ENCODE measurements around the gene RHBDL2. TPM values are rescaled to one million over a fixed set of nuclear protein-coding genes. Genes with fewer than 3 reads are reported as not detected.

RHBDL2 gene
- total RNA-seq, 4 donors from 2014 or later = 0.66 TPM; not detected in 3

DNA sequence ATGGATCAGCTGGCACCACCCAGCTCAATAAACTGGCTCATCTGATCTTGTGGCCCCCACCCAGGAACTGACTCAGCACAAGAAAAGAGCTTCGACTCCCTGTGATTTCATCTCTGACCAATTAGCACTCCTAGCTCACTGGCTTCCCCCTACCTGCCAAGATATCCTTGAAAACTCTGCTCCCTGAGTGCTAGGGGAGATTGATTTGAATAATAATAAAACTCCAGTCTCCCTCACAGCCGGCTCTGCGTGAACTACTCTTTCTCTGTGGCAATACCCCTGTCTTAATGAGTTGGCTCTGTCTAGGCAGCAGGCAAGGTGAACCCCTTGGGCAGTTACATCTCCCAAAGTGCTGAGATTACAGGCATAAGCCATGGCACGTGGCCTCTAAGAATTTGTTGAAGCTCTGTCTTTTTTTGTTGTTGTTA lies 11.8 kb upstream of the RHBDL2 start:
- no peak overlapping the region for H3K4me3 ChIP-seq
- no peak overlapping the region for H3K27ac ChIP-seq
- no peaks in the 10 kb centered on the region for H3K4me1 ChIP-seq
- no peak for DNase-seq
- TF ChIP-seq, protein P1, sequence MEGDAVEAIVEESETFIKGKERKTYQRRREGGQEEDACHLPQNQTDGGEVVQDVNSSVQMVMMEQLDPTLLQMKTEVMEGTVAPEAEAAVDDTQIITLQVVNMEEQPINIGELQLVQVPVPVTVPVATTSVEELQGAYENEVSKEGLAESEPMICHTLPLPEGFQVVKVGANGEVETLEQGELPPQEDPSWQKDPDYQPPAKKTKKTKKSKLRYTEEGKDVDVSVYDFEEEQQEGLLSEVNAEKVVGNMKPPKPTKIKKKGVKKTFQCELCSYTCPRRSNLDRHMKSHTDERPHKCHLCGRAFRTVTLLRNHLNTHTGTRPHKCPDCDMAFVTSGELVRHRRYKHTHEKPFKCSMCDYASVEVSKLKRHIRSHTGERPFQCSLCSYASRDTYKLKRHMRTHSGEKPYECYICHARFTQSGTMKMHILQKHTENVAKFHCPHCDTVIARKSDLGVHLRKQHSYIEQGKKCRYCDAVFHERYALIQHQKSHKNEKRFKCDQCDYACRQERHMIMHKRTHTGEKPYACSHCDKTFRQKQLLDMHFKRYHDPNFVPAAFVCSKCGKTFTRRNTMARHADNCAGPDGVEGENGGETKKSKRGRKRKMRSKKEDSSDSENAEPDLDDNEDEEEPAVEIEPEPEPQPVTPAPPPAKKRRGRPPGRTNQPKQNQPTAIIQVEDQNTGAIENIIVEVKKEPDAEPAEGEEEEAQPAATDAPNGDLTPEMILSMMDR (IDR thresholded peaks at IDR 0.05) = no peak
- no peak for TF ChIP-seq POLR2A (IDR thresholded peaks at IDR 0.05)
- H3K27me3 ChIP-seq = no peaks in the 10 kb centered on the region
- no peaks in the 10 kb centered on the region for H3K36me3 ChIP-seq
- H3K9me3 ChIP-seq = no peaks in the 10 kb centered on the region

DNA sequence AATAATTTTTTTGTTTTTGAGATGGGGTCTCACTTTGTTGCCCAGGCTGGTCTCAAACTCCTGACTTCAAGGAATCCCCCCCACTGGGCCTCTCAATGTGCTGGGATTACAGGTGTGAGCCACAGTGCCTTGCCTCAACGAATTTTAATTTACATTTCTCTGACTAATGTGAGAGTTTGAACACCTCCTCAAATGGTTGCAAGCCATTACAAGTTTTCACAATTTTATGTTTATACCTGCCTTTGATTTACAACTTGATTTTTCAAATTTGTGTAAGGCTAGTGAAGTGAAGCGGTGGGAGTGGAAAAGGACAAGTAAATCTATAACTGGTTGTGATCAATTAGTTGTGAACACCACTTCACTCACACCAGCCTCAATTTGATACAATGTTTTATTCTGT lies 8.9 kb upstream of the RHBDL2 start:
- no peak overlapping the region for H3K4me3 ChIP-seq
- no peak overlapping the region for H3K27ac ChIP-seq
- H3K27me3 ChIP-seq = no peaks in the 10 kb centered on the region
- H3K4me1 ChIP-seq = no peaks in the 10 kb centered on the region
- no peaks in the 10 kb centered on the region for H3K9me3 ChIP-seq
- TF ChIP-seq, protein P1 (IDR thresholded peaks at IDR 0.05) = no peak
- TF ChIP-seq POLR2A (IDR thresholded peaks at IDR 0.05) = no peak
- DNase-seq = no peak
- no peaks in the 10 kb centered on the region for H3K36me3 ChIP-seq

DNA sequence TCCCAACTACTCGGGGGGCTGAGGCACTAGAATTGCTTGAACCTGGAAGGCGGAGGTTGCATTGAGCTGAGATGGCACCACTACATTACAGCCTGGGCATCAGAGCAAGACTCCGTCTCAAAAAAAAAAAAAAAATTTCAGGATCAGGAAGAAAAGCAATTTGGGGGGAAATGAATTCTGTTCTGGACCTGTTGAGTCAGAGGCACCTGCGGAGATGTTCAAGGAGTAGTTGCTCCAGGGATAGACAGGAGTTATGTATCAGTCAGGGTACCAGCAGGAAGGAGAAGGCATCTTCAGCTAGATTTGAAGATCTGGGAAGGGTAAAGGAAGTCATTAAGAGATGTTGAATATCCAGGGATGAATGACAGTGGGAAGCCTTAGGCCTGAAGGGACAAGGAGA lies 2.9 kb upstream of the RHBDL2 start:
- Histone ChIP-seq H3K27ac (no peak overlapping the region), H3K9me3 (no peaks in the 10 kb centered on the region), H3K4me1 (no peaks in the 10 kb centered on the region), H3K36me3 (no peaks in the 10 kb centered on the region), H3K4me3 (no peak overlapping the region), H3K27me3 (no peaks in the 10 kb centered on the region)
- DNase-seq = no peak
- no peak for TF ChIP-seq POLR2A (IDR thresholded peaks at IDR 0.05)
- TF ChIP-seq, protein P1 (IDR thresholded peaks at IDR 0.05) = no peak

DNA sequence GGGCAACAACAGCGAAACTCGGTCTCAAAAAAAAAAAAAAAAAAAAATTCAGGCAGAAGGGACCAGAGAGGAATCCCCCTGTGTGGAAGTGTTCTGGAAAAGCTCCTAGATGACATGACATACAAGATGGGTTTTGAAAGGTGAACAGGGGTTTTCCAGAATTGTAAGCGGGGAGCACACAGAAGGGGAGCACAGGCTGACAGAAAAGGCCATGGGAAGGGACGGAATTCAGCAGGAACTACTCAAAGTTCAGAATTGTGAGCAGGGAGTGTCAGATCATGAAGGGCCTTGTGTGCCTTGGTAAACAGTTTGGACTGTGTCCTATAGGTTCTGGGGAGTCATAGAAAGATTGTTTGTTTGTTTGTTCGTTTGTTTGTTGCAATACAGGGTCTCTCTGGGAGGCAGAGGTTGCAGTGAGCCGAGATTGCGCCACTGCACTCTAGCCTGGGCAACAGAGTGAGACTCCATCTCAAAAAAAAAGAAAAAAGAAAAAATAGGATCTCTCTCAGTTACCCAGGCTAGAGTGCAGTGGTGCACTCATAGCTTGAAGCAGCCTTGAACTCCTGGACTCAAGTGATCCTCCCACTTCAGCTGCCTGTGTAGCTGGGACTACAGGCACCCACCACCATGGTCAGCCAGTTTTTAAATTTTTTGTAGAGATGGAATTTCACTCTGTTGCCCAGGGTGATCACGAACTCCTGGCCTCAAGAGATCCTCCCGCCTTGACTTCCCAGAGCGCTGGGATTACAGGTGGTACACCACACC lies 1.2 kb upstream of the RHBDL2 start:
- H3K4me3 ChIP-seq = no peak overlapping the region
- H3K27me3 ChIP-seq = no peaks in the 10 kb centered on the region
- TF ChIP-seq POLR2A (IDR thresholded peaks at IDR 0.05) = no peak
- TF ChIP-seq, protein P1 (IDR thresholded peaks at IDR 0.05) = no peak
- no peaks in the 10 kb centered on the region for H3K4me1 ChIP-seq
- no peak overlapping the region for H3K27ac ChIP-seq
- no peak for DNase-seq
- no peaks in the 10 kb centered on the region for H3K36me3 ChIP-seq
- no peaks in the 10 kb centered on the region for H3K9me3 ChIP-seq

DNA sequence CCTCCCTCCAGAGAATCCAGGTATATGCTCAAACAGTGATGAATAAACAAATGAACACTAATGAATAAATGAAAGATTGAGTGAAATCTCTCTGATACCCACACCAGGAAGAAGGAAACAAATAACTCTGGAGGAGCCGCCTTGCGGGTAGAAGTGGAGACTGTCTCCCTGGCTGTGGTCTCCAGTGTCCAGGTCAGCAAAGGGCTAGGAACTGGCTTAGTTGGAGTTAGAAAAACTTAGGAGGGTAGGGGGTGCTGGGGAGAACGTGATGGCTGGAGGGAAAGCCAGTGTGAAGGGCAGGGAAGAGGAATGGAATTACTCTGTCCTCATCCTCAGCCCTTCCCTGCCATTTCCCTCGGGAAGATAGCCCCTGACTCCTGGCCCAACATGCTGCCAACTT lies 537 bp downstream of the RHBDL2 start:
- H3K27ac ChIP-seq = no peak overlapping the region
- no peaks in the 10 kb centered on the region for H3K9me3 ChIP-seq
- no peak for DNase-seq
- no peaks in the 10 kb centered on the region for H3K27me3 ChIP-seq
- H3K4me1 ChIP-seq = no peaks in the 10 kb centered on the region
- H3K36me3 ChIP-seq = no peaks in the 10 kb centered on the region
- TF ChIP-seq POLR2A (IDR thresholded peaks at IDR 0.05) = no peak
- TF ChIP-seq, protein P1 (IDR thresholded peaks at IDR 0.05) = no peak
- peak overlapping the region in 3 of 4 donors; percentile 1 to 40 (median 30) for H3K4me3 ChIP-seq
